Measurements from ENCODE around the gene IGF2. TPM values are rescaled to one million over a fixed set of nuclear protein-coding genes. Genes with fewer than 3 reads are reported as not detected.

The IGF2 gene
- total RNA-seq, 1 experiment from 2014 or later, result 5.0 TPM

DNA sequence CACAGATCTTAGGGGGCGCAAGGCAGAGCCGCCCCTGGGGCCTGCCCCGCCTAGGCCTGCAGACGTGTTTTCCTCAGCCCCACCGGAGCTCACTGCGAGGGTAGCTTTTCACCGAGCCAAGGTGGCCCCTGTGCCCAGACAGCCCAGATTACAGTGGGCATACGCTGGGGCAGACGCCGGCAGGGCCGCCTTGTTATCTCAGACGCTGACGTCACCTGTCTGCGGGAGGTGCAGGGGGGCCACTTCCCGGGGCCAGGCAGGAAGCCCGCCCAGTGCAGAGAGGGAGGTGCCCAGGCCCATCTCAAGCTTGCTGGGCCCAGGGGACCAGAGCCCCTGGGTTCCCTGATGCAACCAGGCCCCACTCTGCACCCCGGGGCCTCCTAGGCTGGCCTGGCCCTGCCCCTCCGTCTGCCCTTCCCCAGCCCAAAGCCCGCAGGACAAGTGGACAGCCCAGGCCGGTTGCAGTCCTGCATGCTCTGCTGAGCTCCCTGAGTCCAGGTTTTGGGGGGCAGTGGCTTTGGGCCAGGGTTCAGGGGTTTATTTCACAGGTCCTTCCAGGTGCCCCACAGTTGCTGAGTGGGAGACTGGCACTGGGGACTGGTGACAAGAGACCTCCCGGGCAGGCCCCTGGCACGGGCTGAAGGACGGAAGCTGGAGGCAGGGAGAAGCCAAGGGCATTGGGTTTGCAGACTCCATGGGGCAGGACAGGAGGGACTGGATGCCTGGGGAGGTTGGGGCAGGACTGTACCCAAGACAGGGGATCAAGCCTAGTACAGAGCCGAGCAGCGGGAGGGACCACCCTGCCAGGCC is 38.6 kb downstream of the IGF2 start:
- no peak overlapping the region for H2AFZ ChIP-seq (ENCODE audit: low read length)
- BruUV-seq (replicated peaks), result no TSS peak
- no peaks in the 10 kb centered on the region for H3K9me3 ChIP-seq (ENCODE audit: low read length)
- ATAC-seq (no peak), DNase-seq (no peak)
- no peak overlapping the region for H3K27ac ChIP-seq (ENCODE audit: low read length)
- no peak overlapping the region for H3K9ac ChIP-seq (ENCODE audit: low read length)
- intact Hi-C loops (cut with micrococcal nuclease), result no loop called here
- no peaks in the 10 kb centered on the region for H4K20me1 ChIP-seq (ENCODE audit: low read length)
- TF ChIP-seq EZH2 (IDR thresholded peaks at IDR 0.05; ENCODE audit: low read length, unreplicated experiment) (no peak), EZH2phosphoT487 (IDR thresholded peaks at IDR 0.05; ENCODE audit: borderline replicate concordance, low read length) (no peak)
- TF ChIP-seq, protein P1, sequence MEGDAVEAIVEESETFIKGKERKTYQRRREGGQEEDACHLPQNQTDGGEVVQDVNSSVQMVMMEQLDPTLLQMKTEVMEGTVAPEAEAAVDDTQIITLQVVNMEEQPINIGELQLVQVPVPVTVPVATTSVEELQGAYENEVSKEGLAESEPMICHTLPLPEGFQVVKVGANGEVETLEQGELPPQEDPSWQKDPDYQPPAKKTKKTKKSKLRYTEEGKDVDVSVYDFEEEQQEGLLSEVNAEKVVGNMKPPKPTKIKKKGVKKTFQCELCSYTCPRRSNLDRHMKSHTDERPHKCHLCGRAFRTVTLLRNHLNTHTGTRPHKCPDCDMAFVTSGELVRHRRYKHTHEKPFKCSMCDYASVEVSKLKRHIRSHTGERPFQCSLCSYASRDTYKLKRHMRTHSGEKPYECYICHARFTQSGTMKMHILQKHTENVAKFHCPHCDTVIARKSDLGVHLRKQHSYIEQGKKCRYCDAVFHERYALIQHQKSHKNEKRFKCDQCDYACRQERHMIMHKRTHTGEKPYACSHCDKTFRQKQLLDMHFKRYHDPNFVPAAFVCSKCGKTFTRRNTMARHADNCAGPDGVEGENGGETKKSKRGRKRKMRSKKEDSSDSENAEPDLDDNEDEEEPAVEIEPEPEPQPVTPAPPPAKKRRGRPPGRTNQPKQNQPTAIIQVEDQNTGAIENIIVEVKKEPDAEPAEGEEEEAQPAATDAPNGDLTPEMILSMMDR (conservative IDR thresholded peaks at IDR 0.05; ENCODE audit: low read depth, low read length), result no peak
- no peaks in the 10 kb centered on the region for H3K27me3 ChIP-seq (ENCODE audit: low read length)
- H3K4me1 ChIP-seq (ENCODE audit: insufficient read depth, low read length), result peaks cover 17% of the 10 kb centered on the region; the same call in 1 of the 2 replicates
- no peak overlapping the region for H3K4me2 ChIP-seq (ENCODE audit: low read length)
- no peaks in the 10 kb centered on the region for H3F3A ChIP-seq (ENCODE audit: low read length, unreplicated experiment)
- POLR2A ChIA-PET (ENCODE audit: unreplicated experiment), result no interaction called here
- no peaks in the 10 kb centered on the region for H3K9me2 ChIP-seq (replicated peaks; ENCODE audit: low read length)
- H3K4me3 ChIP-seq (ENCODE audit: low read length), result no peak overlapping the region
- H3K36me3 ChIP-seq (ENCODE audit: low read depth, low read length), result no peaks in the 10 kb centered on the region
- no peaks in the 10 kb centered on the region for H3K79me2 ChIP-seq (ENCODE audit: low read length)
- CTCF ChIA-PET, result no interaction called here

DNA sequence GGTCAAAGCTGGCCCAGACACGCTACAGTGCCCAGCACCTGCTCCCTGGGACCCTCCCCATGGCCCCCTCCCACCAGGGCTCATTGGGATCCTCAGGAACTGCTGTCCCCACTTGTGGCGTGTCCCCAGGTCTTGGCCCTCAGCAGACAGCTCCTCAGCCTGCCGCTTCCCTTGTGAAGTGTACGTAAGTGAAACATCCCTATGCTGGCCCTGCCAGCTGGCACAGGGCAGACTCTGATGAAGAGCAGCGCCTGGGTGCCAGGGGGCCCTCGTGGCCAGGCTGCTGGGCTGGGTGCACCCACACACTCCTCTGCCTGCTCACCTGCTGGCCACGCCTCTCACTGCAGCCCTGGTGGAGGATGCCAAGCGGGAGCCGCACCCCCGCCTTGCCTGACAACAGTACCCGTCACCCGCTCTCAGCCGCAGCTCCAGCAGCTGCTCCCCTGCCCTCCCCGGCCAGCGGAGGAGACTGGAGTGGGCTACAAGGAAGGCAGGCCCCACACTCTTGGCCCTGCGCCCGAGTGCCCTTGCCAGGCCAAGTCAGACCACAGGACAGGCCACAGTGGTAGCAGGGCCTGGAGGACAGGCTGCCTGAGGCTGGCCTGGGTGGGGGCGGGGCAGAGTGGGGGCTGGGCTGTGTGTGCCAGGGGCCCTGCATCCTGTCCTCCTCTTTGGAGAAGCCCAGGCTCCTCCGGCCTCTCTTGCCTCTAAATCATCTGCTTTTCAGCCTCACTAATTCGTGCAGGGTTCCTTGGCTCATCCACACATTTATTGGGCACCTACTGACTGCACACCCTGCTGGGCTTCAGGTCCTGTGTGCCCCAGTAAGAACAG is 39.5 kb downstream of the IGF2 start:
- no peak overlapping the region for H2AFZ ChIP-seq (ENCODE audit: low read length)
- no peaks in the 10 kb centered on the region for H3K9me3 ChIP-seq (ENCODE audit: low read length)
- H3K27me3 ChIP-seq (ENCODE audit: low read length), result no peaks in the 10 kb centered on the region
- H3K4me3 ChIP-seq (ENCODE audit: low read length), result no peak overlapping the region
- H3K36me3 ChIP-seq (ENCODE audit: low read depth, low read length), result no peaks in the 10 kb centered on the region
- H3K4me2 ChIP-seq (ENCODE audit: low read length), result peak overlapping the region; percentile 60
- H3K4me1 ChIP-seq (ENCODE audit: insufficient read depth, low read length), result peaks cover 17% of the 10 kb centered on the region; the same call in 1 of the 2 replicates
- no peaks in the 10 kb centered on the region for H4K20me1 ChIP-seq (ENCODE audit: low read length)
- H3K9ac ChIP-seq (ENCODE audit: low read length), result no peak overlapping the region
- ATAC-seq (peak; percentile 81), DNase-seq (peak; percentile 66)
- H3K9me2 ChIP-seq (replicated peaks; ENCODE audit: low read length), result no peaks in the 10 kb centered on the region
- TF ChIP-seq, protein P1 (conservative IDR thresholded peaks at IDR 0.05; ENCODE audit: low read depth, low read length), result no peak
- TF ChIP-seq EZH2phosphoT487 (IDR thresholded peaks at IDR 0.05; ENCODE audit: borderline replicate concordance, low read length) (no peak), EZH2 (IDR thresholded peaks at IDR 0.05; ENCODE audit: low read length, unreplicated experiment) (no peak)
- no peaks in the 10 kb centered on the region for H3K79me2 ChIP-seq (ENCODE audit: low read length)
- BruUV-seq (replicated peaks), result no TSS peak
- CTCF ChIA-PET, result interaction anchor here (0.6 kb wide), 1 partner anchor 22 kb away, joined by 8 read pairs; no protein-coding TSS in a partner anchor
- POLR2A ChIA-PET (ENCODE audit: unreplicated experiment), result no interaction called here
- no peak overlapping the region for H3K27ac ChIP-seq (ENCODE audit: low read length)
- H3F3A ChIP-seq (ENCODE audit: low read length, unreplicated experiment), result no peaks in the 10 kb centered on the region
- intact Hi-C loops (cut with micrococcal nuclease), result no loop called here

Data from PC-3 (cell line).